ENCODE data around the gene DICER1.

- TF ChIP-seq, protein P1, sequence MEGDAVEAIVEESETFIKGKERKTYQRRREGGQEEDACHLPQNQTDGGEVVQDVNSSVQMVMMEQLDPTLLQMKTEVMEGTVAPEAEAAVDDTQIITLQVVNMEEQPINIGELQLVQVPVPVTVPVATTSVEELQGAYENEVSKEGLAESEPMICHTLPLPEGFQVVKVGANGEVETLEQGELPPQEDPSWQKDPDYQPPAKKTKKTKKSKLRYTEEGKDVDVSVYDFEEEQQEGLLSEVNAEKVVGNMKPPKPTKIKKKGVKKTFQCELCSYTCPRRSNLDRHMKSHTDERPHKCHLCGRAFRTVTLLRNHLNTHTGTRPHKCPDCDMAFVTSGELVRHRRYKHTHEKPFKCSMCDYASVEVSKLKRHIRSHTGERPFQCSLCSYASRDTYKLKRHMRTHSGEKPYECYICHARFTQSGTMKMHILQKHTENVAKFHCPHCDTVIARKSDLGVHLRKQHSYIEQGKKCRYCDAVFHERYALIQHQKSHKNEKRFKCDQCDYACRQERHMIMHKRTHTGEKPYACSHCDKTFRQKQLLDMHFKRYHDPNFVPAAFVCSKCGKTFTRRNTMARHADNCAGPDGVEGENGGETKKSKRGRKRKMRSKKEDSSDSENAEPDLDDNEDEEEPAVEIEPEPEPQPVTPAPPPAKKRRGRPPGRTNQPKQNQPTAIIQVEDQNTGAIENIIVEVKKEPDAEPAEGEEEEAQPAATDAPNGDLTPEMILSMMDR (IDR thresholded peaks at IDR 0.05; ENCODE audit: low read depth, low read length, poor library complexity, severe bottlenecking): no peak
- TF ChIP-seq EZH2phosphoT487 (IDR thresholded peaks at IDR 0.05; ENCODE audit: borderline replicate concordance, low read length): no peak
Measured at GRCh38 chr14:95069018-95069417, 88.3 kb downstream of the DICER1 start.

All from DOHH2 (cell line).